SK-N-SH (cell line): ENCODE data around the gene ROBO1.

Experiments
- EZH2phosphoT487 ChIP-seq: fragments of 200-600 bp; sonication (generic); IDR thresholded peaks from 2 replicates; pipeline ENCODE4 v1.6.1; 2017; ENCODE audit warnings: low read depth, mixed run types, mild to moderate bottlenecking, antibody characterized with exemption, moderate library complexity, borderline replicate concordance
- MEF2A ChIP-seq: IDR thresholded peaks from 2 replicates; pipeline ENCODE4 v1.4.0; 2012; ENCODE audit warnings: low read depth, borderline replicate concordance
- RAD21 ChIP-seq: IDR thresholded peaks from 2 replicates; pipeline ENCODE4 v1.6.1; 2012; ENCODE audit warnings: mild to moderate bottlenecking, low read length
- RCOR1 ChIP-seq: fragments of 150-350 bp; IDR thresholded peaks from 2 replicates; pipeline ENCODE4 v1.6.1; 2017; ENCODE audit warnings: antibody characterized with exemption, low read length
- RXRA ChIP-seq: IDR thresholded peaks from 2 replicates; pipeline ENCODE4 v1.4.0; 2012; ENCODE audit warnings: low read depth, mild to moderate bottlenecking, borderline replicate concordance
- SIN3A ChIP-seq: IDR thresholded peaks from 2 replicates; pipeline ENCODE4 v1.6.1; 2012; ENCODE audit warnings: low read depth, mild to moderate bottlenecking, low read length, moderate library complexity, borderline replicate concordance
- TAF1 ChIP-seq: IDR thresholded peaks from 2 replicates; pipeline ENCODE4 v1.6.1; 2012; ENCODE audit warnings: low read depth, mild to moderate bottlenecking, low read length, moderate library complexity, borderline replicate concordance
- YY1 ChIP-seq: IDR thresholded peaks from 2 replicates; pipeline ENCODE4 v1.4.0; 2012; ENCODE audit warnings: low read depth, mild to moderate bottlenecking
- TF ChIP-seq, protein P1 (sequence below): fragments of 150-350 bp; IDR thresholded peaks from 2 replicates; pipeline ENCODE4 v1.6.1; 2017; ENCODE audit warnings: antibody characterized with exemption, low read length, low read depth, borderline replicate concordance
- TF ChIP-seq, protein P2 (sequence below): fragments of 200-600 bp; sonication (generic); IDR thresholded peaks from 2 replicates; pipeline ENCODE4 v1.6.1; 2017; ENCODE audit warnings: antibody characterized with exemption, mild to moderate bottlenecking, moderate library complexity
- TF ChIP-seq, protein P3 (sequence below): IDR thresholded peaks from 2 replicates; pipeline ENCODE4 v1.4.0; 2012; ENCODE audit warnings: low read depth
- TF ChIP-seq, protein P4 (sequence below): IDR thresholded peaks from 2 replicates; pipeline ENCODE4 v1.6.1; 2012; ENCODE audit warnings: mild to moderate bottlenecking, low read depth, low read length, moderate library complexity

DNA sequence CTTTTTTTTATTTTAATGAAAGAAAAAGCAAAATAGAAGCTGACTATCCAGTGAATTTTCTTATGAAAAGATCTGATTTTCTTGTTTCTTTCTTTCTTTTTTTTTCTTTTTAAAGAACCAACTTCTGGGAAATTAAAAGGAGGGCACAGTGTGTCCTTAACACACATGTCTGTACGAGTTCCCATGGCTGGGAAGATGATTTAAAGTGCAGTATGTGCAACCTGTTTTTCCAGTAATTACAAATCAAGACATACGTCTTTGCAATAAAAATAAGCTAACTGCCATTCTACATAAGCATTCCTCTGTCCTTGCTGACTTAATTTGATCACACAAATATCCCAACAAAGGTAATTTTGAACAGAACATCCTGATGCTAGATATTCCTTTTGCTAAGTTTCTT lies 416.1 kb downstream of the ROBO1 start:
- TF ChIP-seq, protein P1, sequence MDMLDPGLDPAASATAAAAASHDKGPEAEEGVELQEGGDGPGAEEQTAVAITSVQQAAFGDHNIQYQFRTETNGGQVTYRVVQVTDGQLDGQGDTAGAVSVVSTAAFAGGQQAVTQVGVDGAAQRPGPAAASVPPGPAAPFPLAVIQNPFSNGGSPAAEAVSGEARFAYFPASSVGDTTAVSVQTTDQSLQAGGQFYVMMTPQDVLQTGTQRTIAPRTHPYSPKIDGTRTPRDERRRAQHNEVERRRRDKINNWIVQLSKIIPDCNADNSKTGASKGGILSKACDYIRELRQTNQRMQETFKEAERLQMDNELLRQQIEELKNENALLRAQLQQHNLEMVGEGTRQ = no peak
- TF ChIP-seq EZH2phosphoT487 (no peak), RAD21 (no peak), YY1 (no peak), TAF1 (no peak), MEF2A (no peak), SIN3A (no peak), RXRA (no peak), RCOR1 (no peak)
- TF ChIP-seq, protein P2, sequence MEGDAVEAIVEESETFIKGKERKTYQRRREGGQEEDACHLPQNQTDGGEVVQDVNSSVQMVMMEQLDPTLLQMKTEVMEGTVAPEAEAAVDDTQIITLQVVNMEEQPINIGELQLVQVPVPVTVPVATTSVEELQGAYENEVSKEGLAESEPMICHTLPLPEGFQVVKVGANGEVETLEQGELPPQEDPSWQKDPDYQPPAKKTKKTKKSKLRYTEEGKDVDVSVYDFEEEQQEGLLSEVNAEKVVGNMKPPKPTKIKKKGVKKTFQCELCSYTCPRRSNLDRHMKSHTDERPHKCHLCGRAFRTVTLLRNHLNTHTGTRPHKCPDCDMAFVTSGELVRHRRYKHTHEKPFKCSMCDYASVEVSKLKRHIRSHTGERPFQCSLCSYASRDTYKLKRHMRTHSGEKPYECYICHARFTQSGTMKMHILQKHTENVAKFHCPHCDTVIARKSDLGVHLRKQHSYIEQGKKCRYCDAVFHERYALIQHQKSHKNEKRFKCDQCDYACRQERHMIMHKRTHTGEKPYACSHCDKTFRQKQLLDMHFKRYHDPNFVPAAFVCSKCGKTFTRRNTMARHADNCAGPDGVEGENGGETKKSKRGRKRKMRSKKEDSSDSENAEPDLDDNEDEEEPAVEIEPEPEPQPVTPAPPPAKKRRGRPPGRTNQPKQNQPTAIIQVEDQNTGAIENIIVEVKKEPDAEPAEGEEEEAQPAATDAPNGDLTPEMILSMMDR = no peak
- TF ChIP-seq, protein P3, sequence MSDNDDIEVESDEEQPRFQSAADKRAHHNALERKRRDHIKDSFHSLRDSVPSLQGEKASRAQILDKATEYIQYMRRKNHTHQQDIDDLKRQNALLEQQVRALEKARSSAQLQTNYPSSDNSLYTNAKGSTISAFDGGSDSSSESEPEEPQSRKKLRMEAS = no peak
- TF ChIP-seq, protein P4, sequence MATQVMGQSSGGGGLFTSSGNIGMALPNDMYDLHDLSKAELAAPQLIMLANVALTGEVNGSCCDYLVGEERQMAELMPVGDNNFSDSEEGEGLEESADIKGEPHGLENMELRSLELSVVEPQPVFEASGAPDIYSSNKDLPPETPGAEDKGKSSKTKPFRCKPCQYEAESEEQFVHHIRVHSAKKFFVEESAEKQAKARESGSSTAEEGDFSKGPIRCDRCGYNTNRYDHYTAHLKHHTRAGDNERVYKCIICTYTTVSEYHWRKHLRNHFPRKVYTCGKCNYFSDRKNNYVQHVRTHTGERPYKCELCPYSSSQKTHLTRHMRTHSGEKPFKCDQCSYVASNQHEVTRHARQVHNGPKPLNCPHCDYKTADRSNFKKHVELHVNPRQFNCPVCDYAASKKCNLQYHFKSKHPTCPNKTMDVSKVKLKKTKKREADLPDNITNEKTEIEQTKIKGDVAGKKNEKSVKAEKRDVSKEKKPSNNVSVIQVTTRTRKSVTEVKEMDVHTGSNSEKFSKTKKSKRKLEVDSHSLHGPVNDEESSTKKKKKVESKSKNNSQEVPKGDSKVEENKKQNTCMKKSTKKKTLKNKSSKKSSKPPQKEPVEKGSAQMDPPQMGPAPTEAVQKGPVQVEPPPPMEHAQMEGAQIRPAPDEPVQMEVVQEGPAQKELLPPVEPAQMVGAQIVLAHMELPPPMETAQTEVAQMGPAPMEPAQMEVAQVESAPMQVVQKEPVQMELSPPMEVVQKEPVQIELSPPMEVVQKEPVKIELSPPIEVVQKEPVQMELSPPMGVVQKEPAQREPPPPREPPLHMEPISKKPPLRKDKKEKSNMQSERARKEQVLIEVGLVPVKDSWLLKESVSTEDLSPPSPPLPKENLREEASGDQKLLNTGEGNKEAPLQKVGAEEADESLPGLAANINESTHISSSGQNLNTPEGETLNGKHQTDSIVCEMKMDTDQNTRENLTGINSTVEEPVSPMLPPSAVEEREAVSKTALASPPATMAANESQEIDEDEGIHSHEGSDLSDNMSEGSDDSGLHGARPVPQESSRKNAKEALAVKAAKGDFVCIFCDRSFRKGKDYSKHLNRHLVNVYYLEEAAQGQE = no peak
